ENCODE measurements around the gene AKR1C2.
"Not testable (repeated sequence)": the region's sequence is repeated elsewhere in the genome, so short reads cannot be mapped to it uniquely, and the experiment has no call there.

The AKR1C2 gene

DNA sequence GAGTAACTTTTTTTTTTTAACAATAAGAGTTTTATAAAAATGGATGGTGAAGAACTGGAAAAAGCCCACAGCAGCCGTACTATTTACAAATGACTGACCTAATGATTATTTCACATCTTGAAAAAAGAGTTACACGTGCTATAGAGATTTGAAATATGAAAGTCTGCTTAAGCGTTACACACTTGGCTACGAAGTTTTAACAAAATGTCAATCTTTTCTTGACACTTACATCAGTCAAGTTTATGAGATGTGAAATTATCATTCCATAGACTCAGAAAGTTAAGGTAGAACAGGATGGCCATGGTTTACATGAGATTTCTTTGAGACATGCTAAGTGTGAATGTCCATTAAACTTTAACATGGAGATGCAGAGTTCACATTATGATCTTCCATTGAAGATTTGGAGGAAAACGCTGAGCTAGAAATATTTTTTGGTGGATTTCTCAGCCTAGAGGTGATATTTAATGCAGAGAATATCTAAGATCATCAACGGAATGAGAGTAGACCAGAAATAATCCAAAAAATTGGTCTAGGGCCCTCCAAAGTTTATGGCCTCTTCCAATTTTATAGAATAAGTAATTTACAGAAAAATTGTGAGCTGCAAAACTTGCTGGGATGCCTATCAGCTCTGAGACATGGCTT is 15.5 kb downstream of the AKR1C2 start:
- not testable (repeated sequence) for DNase-seq (ENCODE audit: low read depth)

- DNase-seq (ENCODE audit: low read depth): no peak
These were observed 18.6 kb downstream of the AKR1C2 start for GRCh38 chr10:4984971-4985594.

GRCh38 chr10:4984223-4984622 is 19.4 kb downstream of the AKR1C2 start:
- DNase-seq (ENCODE audit: low read depth): no peak

- DNase-seq (ENCODE audit: low read depth): no peak
These were observed 19.9 kb downstream of the AKR1C2 start for GRCh38 chr10:4983615-4984216.

- no peak for DNase-seq (ENCODE audit: low read depth)
These were observed 20.9 kb downstream of the AKR1C2 start for GRCh38 chr10:4982764-4983226.

DNA sequence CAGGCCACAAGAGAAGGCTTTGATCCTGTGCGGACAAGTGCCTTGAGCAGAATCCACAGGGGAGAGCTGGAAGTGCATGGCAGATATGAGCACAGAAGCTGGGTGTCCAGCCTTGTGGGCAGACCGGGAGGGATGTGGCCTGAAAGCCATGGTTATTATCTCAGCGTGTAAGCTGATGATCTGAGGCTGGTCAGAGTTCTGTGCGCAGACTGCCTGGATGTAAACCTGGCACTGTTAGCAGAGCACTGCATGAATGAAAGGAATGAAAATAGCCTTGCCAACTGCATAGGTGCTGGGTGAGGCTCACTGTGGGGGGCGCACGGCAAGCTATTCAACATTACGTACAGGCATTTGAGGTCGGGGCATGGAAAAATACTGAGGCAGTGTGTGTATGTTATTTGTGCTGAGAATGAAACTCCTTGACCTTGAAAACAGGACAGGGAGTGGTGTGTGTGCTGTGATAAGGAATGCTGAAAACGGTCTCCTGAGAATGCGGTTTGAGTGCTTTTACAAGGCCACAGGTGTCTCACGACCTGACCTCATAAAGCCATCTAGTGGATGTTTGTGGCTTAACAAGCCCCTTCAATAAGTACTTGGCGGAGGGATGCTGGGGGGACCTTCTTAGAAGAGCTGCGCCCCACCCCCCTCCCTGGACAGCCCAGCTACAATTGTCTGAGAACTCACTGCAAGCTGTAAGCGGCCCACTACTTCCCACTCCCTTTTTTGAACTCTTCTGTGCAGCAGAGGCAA is 21.8 kb downstream of the AKR1C2 start:
- peak; percentile 27 for DNase-seq (ENCODE audit: low read depth)

DNA sequence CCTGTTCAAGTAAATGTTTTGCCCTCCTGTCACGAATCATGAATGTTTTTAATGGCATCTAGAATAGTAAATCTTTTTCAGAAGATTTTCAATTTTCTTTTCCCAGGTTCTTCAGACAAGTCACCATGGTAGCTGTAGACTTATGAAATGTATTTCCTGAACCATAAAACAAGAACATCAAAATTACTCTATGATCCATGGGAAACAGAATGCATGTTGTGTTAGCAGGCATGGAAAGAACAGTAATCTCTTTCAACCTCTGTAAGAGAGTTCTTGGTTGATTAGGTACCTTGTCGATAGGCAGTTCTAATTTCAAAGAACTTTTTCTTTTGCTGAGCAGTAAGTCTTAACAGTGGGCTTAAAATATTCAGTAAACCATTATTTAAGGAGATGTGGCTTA is 22.9 kb downstream of the AKR1C2 start:
- no peak for DNase-seq (ENCODE audit: low read depth)

DNA sequence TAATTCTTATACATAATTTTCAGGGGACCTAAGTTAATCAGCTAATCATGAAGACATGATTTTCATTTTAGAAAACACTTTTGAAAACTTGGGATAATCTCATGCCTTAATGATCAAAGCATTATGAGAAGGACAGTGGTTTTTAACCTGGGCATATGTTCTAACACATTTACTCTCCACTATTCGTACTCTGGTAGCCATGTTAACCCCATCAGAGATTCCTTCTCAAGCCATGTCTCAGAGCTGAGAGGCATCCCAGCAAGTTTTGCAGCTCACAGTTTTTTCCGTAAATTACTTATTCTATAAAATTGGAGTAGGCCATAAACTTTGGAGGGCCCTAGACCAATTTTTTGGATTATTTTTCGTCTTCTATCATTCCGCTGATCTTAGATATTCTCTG is 24.8 kb downstream of the AKR1C2 start:
- DNase-seq (ENCODE audit: low read depth): no peak

DNA sequence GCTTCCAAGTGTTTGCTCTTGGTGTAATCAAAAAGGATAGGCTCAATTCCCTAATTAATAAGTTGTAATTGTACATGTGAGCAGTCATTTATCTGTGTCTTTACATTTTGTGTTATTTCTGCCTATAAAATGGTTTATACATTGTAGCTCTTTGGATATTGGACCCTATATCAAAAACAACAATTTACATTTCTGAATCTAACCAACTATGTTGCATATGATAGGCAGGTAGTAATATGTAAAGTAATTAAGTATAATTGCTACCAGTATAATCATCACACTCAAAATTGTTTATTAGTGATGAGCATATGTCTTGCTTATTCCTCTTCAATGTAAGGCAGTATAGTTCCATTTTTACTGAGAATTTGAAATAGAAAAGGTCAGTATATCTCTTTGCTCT is 26.6 kb downstream of the AKR1C2 start:
- no peak for DNase-seq (ENCODE audit: low read depth)

GRCh38 chr10:4974400-4974799 is 29.3 kb downstream of the AKR1C2 start:
- DNase-seq (ENCODE audit: low read depth): not testable (repeated sequence)

GRCh38 chr10:4973294-4973693 is 30.4 kb downstream of the AKR1C2 start:
- DNase-seq (ENCODE audit: low read depth): not testable (repeated sequence)

- DNase-seq (ENCODE audit: low read depth): not testable (repeated sequence)
These were observed 31.1 kb downstream of the AKR1C2 start for GRCh38 chr10:4972369-4973142.

- not testable (repeated sequence) for DNase-seq (ENCODE audit: low read depth)
These were observed 33.3 kb downstream of the AKR1C2 start for GRCh38 chr10:4970362-4970761.

GRCh38 chr10:4969289-4969688 is 34.4 kb downstream of the AKR1C2 start:
- DNase-seq (ENCODE audit: low read depth): not testable (repeated sequence)

DNA sequence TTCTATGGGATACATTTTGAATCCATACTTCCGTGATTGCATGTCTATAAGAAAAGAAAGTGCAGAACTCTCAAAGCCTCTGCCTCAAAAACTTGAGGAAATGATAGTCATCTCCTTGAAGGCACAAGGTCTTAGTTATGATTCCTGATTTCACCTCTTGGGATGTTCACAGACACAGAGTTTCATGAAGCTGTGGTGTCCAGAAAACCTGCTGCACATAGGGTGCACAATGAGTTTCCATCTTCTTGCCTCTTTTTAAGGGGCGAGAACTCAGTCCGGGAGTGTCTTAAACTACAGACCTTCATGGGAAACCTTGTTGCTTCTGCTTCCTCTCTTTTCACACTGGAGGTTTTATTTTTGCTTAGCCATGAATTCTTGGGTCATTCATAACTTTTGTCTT is 36.5 kb downstream of the AKR1C2 start:
- not testable (repeated sequence) for DNase-seq (ENCODE audit: low read depth)

DNA sequence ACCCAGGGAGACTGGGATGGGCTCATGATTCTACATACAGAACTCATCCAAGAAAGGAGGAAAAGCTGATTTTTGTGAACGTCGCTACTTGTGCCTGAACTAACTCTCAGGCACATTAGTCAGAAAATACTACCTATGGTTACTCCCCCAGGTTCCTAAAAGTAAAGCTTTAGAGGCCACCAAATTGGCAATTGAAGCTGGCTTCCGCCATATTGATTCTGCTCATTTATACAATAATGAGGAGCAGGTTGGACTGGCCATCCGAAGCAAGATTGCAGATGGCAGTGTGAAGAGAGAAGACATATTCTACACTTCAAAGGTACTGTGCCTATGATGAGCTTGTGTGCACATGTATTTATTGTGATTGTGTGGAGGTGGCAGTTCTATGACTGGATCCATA is 37.9 kb downstream of the AKR1C2 start:
- DNase-seq (ENCODE audit: low read depth): not testable (repeated sequence)

- DNase-seq (ENCODE audit: low read depth): not testable (repeated sequence)
These were observed 39.9 kb downstream of the AKR1C2 start for GRCh38 chr10:4963815-4964154.

GRCh38 chr10:4962876-4963814 is 40.5 kb downstream of the AKR1C2 start, which contains the start of gene AKR1C1:
Gene AKR1C1 (plus strand): TSS chr10:4963415. CDS start chr10:4963445, 30 bp downstream.
- not testable (repeated sequence) for DNase-seq (ENCODE audit: low read depth)

GRCh38 chr10:4962308-4962707 is 41.3 kb downstream of the AKR1C2 start:
- not testable (repeated sequence) for DNase-seq (ENCODE audit: low read depth)

- DNase-seq (ENCODE audit: low read depth): not testable (repeated sequence)
These were observed 42.1 kb downstream of the AKR1C2 start for GRCh38 chr10:4961558-4961957.

Measured in fibroblast of the conjunctiva (primary cell).